Panc1 (cell line): ENCODE data around the gene ZNF521.

Experiments used
- CTCF ChIP-seq: fragments of 450-650 bp; IDR thresholded peaks from 2 replicates; pipeline ENCODE4 v1.5.1; 2017; ENCODE audit warnings: mild to moderate bottlenecking
- POLR2AphosphoS5 ChIP-seq: IDR thresholded peaks from 2 replicates; pipeline ENCODE4 v1.6.1; 2012; ENCODE audit warnings: mild to moderate bottlenecking, low read depth, low read length, moderate library complexity
- REST ChIP-seq, 2 experiments: IDR thresholded peaks; 2 replicates each; pipeline ENCODE4 v1.6.1; 2011 to 2012; ENCODE audit warnings: low read depth in 2 of 2, control low read depth in 1 of 2, low read length in 1 of 2, mild to moderate bottlenecking in 1 of 2, moderate library complexity in 1 of 2; ENCODE audit not compliant: insufficient read depth in 1 of 2
- SIN3A ChIP-seq: IDR thresholded peaks from 2 replicates; pipeline ENCODE4 v1.6.1; 2012; ENCODE audit warnings: low read depth, mild to moderate bottlenecking, low read length, moderate library complexity, borderline replicate concordance; ENCODE audit not compliant: insufficient read depth
- TCF7L2 ChIP-seq: IDR thresholded peaks from 2 replicates; pipeline ENCODE4 v1.6.1; 2011; ENCODE audit warnings: mild to moderate bottlenecking, low read depth, low read length, inconsistent platforms

DNA sequence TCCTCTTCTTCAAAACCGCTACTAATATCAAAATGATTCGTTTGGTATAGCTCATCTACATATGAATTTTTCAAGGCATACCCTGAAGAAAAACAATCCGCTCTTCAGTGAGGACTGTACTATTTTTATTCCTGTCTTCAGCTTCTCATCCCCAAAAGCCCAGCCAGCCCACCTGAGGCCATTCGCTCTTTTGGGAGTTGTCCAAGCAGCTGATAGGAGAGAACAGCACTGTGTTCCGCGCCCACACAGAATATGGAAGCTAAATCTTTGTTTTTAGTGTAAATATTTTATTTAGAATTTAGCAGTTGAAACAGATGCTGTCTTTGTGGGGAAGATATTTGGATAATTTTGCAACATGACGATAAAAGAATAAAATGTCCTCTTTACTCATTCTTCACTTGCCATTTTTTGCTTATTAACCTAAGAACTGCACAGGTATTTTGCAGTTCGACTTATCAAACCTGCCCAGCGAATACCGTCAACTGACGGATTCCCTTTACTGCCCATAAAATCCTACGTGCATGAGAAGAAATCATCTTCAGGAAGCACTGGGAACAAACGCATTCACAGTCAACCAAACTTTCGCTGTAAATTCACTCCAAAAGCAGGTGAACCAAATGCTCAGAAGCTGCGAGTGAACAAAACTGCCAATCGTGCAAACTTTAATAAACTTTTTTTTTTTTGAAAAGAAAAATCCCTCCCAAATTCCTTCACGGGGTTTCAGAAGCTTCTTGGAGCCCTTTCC lies 3.4 kb downstream of the ZNF521 start:
- TF ChIP-seq CTCF (no peak), REST (IDR thresholded peaks at IDR 0.05; ENCODE audit: insufficient read depth in 1 of 2, low read depth in 2 of 2, low read length in 1 of 2) (no peak), POLR2AphosphoS5 (no peak), SIN3A (no peak), TCF7L2 (no peak)
